ENCODE measurements around the gene FOXF1.

The FOXF1 gene

DNA sequence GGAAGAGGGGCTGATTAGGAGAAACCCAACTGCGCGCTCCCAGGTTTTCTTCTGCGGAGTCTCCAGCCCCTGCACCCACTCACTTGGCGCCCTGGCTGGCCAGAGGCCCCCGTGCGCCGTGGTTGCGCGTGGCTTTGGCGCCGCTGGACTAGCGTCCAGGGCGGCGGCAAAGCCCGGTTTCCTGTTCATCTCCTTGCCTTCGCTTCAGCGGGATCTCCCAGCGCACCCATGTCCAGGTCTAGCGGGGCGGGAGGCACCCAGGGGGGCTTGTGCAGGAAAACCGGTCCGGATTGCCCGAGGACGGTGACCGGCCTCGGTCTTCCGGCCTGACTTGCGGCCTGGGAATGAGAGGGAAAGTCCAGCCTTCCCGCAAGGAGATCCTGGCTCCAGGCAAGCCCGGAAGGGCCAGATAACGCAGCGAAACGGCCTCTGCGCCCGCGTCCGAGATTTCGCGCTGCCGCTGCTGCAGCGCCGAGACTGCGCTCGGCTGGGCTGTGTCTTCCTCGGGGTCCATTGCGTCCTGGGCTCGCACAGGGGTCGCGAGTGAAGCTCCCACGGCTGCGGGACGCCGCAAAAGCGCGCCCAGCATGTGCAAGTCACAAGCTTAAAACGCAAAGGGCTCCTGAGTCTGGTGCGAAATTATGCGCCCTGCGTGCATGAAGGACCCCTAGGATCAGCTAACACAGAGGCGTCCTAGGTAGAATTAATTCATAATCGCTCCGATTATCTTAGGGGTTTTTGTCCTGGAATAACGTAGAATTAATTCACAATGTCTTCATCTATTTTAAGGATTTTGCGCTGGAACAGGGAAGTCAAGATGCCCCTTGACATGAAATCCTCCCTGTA is 5.7 kb downstream of the FOXF1 start:
- Mint-ChIP-seq H3K27ac (no peak overlapping the region), H3K4me1 (ENCODE audit: low read depth) (peaks cover 13% of the 10 kb centered on the region), H3K4me3 (no peak overlapping the region), H3K9me3 (no peaks in the 10 kb centered on the region), H3K36me3 (ENCODE audit: low read depth) (no peaks in the 10 kb centered on the region), H3K27me3 (peaks cover 77% of the 10 kb centered on the region)

DNA sequence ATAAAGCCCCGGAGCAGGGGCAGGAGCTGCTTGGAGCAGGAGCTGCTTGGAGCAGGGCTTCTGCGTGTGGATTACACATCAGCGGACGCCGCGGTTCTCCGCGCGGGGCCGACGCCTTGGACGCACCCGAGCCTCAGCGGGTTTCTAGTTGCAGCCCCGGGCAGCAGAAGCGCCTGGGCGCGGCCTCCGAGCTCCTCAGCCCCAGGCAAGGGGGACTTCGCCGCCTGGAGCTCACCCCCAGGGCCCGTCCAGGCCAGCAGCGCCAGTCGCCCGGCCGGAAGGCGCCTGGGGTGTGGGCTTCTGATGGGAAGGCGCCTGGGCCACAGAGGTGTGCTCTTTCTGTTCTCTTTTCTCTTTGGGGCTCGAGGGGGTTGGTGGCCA is 6.3 kb downstream of the FOXF1 start:
- Mint-ChIP-seq H3K4me1 (ENCODE audit: low read depth) (peaks cover 13% of the 10 kb centered on the region), H3K4me3 (no peak overlapping the region), H3K36me3 (ENCODE audit: low read depth) (no peaks in the 10 kb centered on the region), H3K27ac (no peak overlapping the region), H3K27me3 (peaks cover 79% of the 10 kb centered on the region), H3K9me3 (no peaks in the 10 kb centered on the region)

DNA sequence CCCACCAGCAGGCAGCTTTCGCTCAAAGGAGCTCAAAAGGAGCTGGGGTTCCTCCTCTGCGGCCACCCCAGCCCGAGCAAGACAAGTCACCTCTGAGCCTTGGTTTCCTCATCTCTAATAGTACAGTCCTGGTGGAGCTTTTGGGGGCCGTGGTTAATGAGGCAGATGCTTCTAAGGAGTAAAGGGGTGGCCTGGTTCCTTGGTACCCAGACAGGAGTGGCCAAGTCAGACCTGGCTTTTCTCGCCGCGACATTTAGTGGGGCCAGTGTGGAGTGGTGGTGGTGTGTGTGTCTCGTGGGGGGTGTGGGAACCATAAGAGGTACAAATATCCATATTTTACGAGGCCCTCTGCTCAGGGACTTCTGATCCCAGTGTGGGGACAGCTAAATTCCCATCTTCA is 6.7 kb downstream of the FOXF1 start:
- Mint-ChIP-seq H3K27ac (no peak overlapping the region), H3K4me1 (ENCODE audit: low read depth) (peaks cover 13% of the 10 kb centered on the region), H3K27me3 (peaks cover 77% of the 10 kb centered on the region), H3K4me3 (no peak overlapping the region), H3K36me3 (ENCODE audit: low read depth) (no peaks in the 10 kb centered on the region), H3K9me3 (no peaks in the 10 kb centered on the region)

DNA sequence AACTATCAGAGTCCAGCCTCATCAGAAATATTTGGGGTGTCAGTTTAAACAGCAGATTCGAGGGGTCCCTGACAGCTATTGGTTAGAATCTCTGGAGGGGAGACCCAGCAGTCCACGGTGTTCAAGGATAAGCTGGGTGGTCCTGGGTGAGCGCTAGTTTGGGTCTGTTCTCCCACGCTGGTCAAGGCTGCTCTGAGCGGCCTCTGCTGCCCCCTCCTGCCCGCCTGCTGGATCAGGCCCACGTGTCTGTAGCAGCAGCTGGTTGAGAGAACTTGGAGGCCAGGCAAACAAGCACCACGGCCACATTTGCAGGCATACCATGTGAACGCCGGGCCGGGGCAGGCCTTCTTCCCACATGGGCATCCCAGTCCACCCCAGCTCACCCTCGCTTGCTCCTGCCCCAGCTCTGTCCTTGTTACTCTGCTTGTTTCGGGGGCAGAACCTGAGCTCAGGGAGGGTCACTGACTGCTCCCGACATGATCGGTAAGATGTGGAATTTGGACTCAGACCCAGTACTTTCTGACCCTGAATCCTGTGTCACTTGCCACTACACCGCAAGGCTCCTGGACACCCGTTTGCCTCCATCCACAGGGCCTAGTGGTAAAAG is 7.4 kb downstream of the FOXF1 start:
- H3K9me3 Mint-ChIP-seq, result no peaks in the 10 kb centered on the region
- H3K4me1 Mint-ChIP-seq (ENCODE audit: low read depth), result peaks cover 13% of the 10 kb centered on the region
- H3K27ac Mint-ChIP-seq, result no peak overlapping the region
- H3K4me3 Mint-ChIP-seq, result no peak overlapping the region
- no peaks in the 10 kb centered on the region for H3K36me3 Mint-ChIP-seq (ENCODE audit: low read depth)
- H3K27me3 Mint-ChIP-seq, result peaks cover 74% of the 10 kb centered on the region

DNA sequence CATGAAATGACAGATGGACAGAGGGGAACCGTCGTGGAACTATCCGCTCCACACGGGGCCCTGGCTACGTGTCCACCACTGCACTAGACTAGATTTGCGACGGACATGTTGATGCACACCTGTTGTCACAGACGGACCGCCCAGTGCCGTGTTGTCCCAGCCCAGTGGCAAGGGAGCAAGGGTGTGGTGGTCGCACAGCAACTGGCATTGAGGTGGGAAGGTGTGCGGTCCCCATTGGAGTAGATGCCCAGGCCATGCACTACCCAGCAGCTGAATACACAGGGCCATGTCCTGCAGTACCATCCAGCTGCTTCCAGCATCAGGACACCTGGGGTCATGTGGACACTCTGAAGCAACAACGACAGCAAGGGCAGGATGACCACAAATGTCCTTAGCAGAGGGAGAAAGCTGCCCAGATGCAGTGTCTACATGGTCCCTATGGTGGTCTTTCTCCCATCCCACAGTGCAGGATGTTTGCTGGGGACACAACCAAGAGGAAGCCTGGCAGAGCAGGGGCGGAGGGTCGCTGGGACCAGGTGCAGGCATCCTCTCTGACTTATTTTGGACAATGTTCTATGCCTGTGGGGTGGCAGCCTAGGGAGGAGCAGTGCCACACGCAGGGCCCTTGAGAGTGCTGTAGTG is 8.8 kb downstream of the FOXF1 start:
- H3K9me3 Mint-ChIP-seq, result no peaks in the 10 kb centered on the region
- H3K36me3 Mint-ChIP-seq (ENCODE audit: low read depth), result no peaks in the 10 kb centered on the region
- H3K27ac Mint-ChIP-seq, result no peak overlapping the region
- H3K4me3 Mint-ChIP-seq, result no peak overlapping the region
- H3K27me3 Mint-ChIP-seq, result peaks cover 60% of the 10 kb centered on the region
- H3K4me1 Mint-ChIP-seq (ENCODE audit: low read depth), result peaks cover 3% of the 10 kb centered on the region

DNA sequence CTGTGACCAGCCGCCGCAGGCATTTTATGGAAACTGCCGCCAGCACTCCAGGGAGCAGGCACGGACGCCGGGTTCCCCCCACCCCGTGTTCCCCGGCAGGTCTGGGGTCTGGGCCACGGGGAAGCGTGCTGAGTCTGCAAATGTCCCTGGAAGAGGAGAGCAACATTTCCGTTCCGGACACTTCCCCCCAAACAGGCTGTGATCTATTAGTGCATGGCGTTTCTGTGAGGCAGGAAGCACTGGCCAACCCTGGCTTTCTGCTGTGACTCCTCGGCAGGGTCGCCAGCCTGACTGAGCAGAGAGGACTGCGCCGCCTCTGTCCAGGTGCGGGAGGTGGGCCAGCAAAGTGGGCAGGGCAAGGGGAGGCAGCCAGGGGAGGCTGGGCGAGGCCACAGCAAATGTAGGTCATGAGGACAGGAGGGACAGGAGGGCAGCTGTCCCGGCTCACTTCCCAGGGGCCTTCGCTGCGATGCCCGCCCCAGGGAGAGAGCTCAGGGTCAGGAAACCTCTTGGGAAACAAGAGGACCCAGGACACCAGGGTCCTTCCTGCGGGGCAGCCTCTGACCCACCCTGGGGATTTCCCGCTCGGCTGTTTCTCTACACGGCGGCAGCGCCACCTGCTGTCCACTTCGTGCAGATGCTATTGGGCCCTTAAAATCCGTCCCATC is 9.5 kb downstream of the FOXF1 start:
- H3K9me3 Mint-ChIP-seq, result no peaks in the 10 kb centered on the region
- H3K4me1 Mint-ChIP-seq (ENCODE audit: low read depth), result peaks cover 3% of the 10 kb centered on the region
- peaks cover 54% of the 10 kb centered on the region for H3K27me3 Mint-ChIP-seq
- no peak overlapping the region for H3K27ac Mint-ChIP-seq
- H3K36me3 Mint-ChIP-seq (ENCODE audit: low read depth), result no peaks in the 10 kb centered on the region
- no peak overlapping the region for H3K4me3 Mint-ChIP-seq

DNA sequence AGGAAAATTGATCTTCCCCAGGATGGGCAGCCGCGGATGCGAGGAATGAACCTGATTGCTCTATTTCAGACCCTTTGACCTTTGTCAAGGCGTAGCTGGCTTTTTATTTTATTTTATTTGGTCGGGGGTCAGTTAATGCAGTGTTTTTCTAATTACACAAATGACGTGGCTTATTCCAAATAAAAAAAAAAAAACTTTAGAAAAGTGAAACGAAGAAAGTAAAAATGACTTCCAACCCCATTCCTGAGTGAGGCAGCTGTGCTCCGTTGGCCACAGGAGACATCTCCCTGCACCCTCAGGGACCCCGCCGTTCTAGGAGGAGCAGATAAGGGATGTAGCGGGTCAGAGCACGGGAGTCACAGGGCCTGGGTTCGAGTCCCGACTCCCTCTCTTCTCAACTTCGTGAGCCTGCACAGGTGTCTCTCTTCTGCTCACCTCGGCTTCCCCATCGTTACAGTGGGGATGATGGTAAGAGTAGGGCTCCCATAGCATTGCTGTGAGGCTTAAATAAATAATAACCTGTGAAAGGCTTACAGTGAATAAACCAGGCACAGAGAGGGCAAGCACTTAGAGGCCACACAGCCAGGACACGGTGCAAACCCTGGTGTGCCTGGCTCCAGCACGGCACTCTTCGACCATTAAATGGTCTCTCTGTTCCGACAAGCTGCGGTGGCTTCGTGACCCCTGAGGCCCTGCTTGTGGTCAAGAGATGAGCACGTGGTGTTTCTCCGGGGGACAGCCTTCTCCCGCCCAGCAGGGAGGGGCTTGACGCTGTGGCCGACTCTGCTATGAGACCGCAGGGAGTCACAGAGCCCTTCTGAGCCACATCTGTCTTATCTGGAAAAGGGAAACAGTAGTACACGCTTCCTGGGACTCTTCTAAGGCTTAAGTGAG is 10.2 kb downstream of the FOXF1 start:
- H3K36me3 Mint-ChIP-seq (ENCODE audit: low read depth), result no peaks in the 10 kb centered on the region
- H3K9me3 Mint-ChIP-seq, result no peaks in the 10 kb centered on the region
- H3K27ac Mint-ChIP-seq, result no peak overlapping the region
- H3K27me3 Mint-ChIP-seq, result peaks cover 49% of the 10 kb centered on the region
- no peak overlapping the region for H3K4me3 Mint-ChIP-seq
- H3K4me1 Mint-ChIP-seq (ENCODE audit: low read depth), result peaks cover 3% of the 10 kb centered on the region

DNA sequence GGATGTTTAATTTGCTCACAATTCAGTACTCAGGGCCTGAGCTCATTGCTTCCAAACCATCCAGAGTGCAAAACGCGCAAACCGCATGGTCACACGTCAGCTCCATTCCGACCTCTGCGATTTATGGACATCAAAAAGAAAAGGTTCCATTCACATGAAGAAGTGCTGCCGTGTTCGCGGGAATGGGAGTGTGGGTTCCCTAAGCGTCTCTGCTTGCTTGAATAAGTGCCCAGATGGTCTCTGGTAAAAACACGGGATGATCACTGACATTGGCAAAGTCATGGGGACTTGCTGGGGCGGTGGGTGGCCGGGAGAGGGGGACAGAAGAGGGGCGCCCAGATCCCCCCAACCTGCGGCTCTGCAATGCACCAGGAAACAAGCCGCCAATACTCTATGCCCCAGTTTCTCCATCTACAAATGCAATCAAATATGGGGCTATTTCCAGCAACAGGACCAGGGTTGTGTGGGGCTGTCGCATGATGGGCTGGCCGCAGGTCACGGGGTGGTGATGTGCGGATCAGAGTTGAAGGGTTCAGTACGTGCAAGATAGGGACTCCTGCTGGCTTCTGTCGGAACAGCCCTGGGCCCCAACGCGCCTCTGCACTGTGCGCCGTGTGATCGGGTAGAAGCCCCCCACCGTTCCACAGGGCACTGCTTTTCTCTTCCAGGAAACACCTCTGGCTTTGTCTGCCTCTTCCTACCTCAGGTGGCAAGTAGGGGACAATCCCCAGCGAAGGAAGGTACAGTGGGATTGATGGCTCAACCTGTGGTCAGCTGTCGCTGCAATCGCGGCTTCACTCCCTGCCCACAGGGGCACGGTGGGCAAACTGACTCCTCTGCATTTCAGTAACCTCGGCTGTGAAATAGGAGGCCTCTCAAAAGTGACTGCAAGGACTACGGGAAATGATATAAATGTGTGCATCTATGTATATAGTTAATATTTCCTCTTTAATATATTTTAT is 11.2 kb downstream of the FOXF1 start:
- H3K36me3 Mint-ChIP-seq (ENCODE audit: low read depth), result no peaks in the 10 kb centered on the region
- no peak overlapping the region for H3K4me3 Mint-ChIP-seq
- no peak overlapping the region for H3K27ac Mint-ChIP-seq
- H3K27me3 Mint-ChIP-seq, result peaks cover 42% of the 10 kb centered on the region
- H3K4me1 Mint-ChIP-seq (ENCODE audit: low read depth), result peaks cover 3% of the 10 kb centered on the region
- H3K9me3 Mint-ChIP-seq, result no peaks in the 10 kb centered on the region

DNA sequence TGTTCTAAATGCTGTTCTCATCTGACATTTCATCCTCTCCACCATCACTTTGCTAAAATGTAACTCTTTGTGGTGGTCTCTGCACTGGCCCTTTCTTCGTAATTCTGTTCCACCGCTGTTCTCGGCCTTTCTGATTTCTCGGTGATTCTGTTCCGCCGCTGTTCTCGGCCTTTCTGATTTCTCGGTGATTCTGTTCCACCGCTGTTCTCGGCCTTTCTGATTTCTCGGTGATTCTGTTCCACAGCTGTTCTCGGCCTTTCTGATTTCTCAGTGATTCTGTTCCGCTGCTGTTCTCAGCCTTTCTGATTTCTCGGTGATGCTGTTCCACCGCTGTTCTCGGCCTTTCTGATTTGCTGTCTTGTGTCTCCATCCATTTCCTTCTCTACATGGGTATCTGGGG is 12.3 kb downstream of the FOXF1 start:
- Mint-ChIP-seq H3K27me3 (peaks cover 32% of the 10 kb centered on the region), H3K27ac (no peak overlapping the region), H3K9me3 (no peaks in the 10 kb centered on the region), H3K4me1 (ENCODE audit: low read depth) (peaks cover 3% of the 10 kb centered on the region), H3K4me3 (no peak overlapping the region), H3K36me3 (ENCODE audit: low read depth) (no peaks in the 10 kb centered on the region)

DNA sequence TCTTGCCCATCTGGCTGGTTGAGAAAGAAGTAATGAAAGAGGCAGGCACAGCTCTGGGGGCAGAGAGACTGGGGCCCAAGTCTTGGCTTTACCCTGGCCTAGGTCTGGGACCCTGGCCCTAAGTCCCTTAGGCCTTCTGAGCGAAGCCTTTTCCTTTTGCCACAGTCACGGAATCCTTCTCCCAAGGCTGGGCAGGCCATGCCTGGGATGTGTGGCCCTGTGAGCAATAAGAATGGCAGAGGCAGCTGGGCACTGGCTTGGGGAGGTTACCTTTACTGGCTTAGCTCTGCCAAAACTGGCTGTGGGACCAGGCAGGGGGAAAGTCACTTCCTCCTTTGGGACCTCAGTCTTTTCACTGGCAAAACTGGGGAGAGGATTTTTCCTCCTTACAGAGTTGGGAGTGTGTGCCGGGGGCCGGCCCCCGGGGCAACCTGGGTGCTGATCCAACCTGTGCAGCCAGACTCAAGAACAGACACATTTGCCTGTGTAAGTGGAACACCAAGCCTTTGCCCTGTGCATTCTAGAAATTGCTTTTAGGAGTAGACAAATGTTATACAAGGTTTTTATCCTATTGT is 12.9 kb downstream of the FOXF1 start:
- Mint-ChIP-seq H3K4me3 (no peak overlapping the region), H3K4me1 (ENCODE audit: low read depth) (peaks cover 3% of the 10 kb centered on the region), H3K9me3 (no peaks in the 10 kb centered on the region), H3K27me3 (peaks cover 26% of the 10 kb centered on the region), H3K27ac (no peak overlapping the region), H3K36me3 (ENCODE audit: low read depth) (no peaks in the 10 kb centered on the region)

DNA sequence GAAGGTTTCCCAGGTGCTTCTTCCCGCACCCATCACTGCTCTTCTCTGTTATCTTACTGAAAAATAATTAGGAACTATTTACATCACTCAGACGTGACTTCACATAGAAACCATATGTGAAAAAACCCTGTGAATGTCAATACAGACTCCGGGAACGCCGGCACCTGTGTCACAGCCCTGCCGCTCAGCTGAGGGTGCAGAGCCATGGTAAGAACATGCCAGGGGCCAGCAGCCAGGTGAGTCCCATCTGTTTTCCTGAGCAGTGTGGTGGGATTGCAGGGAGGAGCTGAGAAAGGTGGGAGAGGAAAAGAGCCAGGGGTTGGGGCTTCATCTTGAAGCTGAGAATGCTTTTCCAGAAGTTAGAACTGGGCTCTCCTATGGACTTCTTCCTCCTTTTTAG is 13.7 kb downstream of the FOXF1 start:
- Mint-ChIP-seq H3K36me3 (ENCODE audit: low read depth) (no peaks in the 10 kb centered on the region), H3K27ac (no peak overlapping the region), H3K9me3 (no peaks in the 10 kb centered on the region), H3K27me3 (peaks cover 18% of the 10 kb centered on the region), H3K4me1 (ENCODE audit: low read depth) (peaks cover 3% of the 10 kb centered on the region), H3K4me3 (no peak overlapping the region)

DNA sequence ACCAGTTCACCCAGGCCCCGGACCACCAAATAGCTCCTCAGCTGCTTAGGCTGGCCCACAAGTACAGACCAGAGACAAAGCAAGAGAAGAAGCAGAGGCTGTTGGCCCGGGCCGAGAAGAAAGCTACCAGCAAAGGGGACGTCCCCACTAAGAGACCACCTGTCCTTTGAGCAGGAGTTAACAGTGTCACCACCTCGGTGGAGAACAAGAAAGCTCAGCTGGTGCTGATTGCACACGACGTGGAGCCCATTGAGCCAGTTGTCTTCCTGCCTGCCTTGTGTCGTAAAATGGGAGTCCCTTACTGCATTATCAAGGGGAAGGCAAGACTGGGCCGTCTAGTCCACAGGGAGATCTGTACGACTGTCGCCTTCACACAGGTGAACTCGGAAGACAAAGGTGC is 15.4 kb downstream of the FOXF1 start:
- H3K9me3 Mint-ChIP-seq, result no peaks in the 10 kb centered on the region
- H3K27me3 Mint-ChIP-seq, result peaks cover 6% of the 10 kb centered on the region
- H3K27ac Mint-ChIP-seq, result no peak overlapping the region
- H3K4me1 Mint-ChIP-seq (ENCODE audit: low read depth), result no peaks in the 10 kb centered on the region
- peaks cover 3% of the 10 kb centered on the region for H3K36me3 Mint-ChIP-seq (ENCODE audit: low read depth)
- H3K4me3 Mint-ChIP-seq, result no peak overlapping the region

DNA sequence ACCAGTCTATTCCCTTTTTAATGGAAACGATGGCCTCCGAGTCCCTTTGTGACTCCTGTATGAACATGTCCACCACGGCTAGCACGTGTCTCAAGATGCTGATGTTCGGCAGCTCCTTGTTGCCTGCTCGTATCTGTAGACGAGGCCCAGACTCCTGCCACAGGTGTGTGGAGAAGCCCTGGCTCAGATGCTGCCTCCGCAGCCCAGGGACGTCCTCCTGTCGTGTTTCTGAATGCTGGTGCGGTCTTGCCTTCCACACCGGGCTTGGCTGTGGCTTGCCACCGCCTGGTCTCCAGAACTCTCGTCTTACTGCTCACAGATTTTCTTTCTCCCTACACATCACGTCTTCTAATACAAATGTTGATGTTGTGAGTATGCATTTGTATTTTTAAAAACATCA is 17.0 kb downstream of the FOXF1 start:
- Mint-ChIP-seq H3K4me1 (ENCODE audit: low read depth) (no peaks in the 10 kb centered on the region), H3K9me3 (no peaks in the 10 kb centered on the region), H3K36me3 (ENCODE audit: low read depth) (peaks cover 3% of the 10 kb centered on the region)

More for the DNA sequence above, 17.0 kb downstream of the FOXF1 start:
- no peak overlapping the region for H3K27ac Mint-ChIP-seq
- H3K27me3 Mint-ChIP-seq, result no peaks in the 10 kb centered on the region
- H3K4me3 Mint-ChIP-seq, result no peak overlapping the region
